ENCODE measurements around the gene PLS1.

DNA sequence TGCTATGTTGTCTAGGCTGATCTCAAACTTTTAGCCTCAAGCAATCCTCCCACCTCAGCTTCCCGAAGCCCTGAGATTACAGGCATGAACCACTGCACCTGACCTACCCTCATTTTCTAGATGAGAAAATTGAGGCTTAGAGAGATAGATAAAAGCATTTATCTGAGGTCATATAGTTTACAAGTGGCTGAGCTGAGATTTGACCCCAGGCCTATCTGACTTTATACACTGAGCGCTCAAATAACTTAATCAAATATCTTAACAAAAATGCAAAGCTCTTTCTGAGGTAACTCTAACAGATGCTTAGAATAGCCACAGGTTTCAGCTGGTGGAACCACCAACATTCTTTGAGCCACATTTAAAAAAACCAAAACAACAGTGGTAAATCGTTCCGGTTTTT is 5.5 kb downstream of the PLS1 start:
- no peak for TF ChIP-seq EZH2 (IDR thresholded peaks at IDR 0.05)
- TF ChIP-seq, protein P1, sequence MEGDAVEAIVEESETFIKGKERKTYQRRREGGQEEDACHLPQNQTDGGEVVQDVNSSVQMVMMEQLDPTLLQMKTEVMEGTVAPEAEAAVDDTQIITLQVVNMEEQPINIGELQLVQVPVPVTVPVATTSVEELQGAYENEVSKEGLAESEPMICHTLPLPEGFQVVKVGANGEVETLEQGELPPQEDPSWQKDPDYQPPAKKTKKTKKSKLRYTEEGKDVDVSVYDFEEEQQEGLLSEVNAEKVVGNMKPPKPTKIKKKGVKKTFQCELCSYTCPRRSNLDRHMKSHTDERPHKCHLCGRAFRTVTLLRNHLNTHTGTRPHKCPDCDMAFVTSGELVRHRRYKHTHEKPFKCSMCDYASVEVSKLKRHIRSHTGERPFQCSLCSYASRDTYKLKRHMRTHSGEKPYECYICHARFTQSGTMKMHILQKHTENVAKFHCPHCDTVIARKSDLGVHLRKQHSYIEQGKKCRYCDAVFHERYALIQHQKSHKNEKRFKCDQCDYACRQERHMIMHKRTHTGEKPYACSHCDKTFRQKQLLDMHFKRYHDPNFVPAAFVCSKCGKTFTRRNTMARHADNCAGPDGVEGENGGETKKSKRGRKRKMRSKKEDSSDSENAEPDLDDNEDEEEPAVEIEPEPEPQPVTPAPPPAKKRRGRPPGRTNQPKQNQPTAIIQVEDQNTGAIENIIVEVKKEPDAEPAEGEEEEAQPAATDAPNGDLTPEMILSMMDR (IDR thresholded peaks at IDR 0.05), result no peak

All from neural progenitor cell (in vitro differentiated cells).